Measurements from ENCODE around the gene RAB12. TPM values are rescaled to one million over a fixed set of nuclear protein-coding genes. Genes with fewer than 3 reads are reported as not detected.

The RAB12 gene
- total RNA-seq, 4 donors from 2014 or later: 32.4 to 74.7 (median 41.3) TPM

DNA sequence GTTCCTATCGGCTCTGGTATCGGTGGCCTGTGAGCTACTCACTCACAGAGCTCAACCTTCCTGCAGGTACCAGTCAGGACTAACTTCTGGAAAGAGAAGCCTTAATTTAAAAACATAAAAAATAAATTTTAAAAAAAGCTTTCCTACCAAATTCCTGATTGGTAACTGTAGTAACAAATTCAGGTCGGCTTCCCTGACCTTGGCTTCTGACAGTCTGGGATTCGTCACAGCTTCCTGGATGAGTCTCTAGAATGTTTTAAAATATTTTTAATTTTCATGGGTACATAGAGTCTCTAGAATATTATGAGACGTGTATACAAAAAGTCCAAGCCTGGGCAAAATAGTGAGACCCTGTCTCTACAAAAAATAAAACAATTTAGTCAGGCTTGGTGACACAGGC is 51.1 kb downstream of the RAB12 start:
- DNase-seq (ENCODE audit: low spot score) (no peak), ATAC-seq (ENCODE audit: low FRiP score) (no peak)
- TF ChIP-seq, protein P1, sequence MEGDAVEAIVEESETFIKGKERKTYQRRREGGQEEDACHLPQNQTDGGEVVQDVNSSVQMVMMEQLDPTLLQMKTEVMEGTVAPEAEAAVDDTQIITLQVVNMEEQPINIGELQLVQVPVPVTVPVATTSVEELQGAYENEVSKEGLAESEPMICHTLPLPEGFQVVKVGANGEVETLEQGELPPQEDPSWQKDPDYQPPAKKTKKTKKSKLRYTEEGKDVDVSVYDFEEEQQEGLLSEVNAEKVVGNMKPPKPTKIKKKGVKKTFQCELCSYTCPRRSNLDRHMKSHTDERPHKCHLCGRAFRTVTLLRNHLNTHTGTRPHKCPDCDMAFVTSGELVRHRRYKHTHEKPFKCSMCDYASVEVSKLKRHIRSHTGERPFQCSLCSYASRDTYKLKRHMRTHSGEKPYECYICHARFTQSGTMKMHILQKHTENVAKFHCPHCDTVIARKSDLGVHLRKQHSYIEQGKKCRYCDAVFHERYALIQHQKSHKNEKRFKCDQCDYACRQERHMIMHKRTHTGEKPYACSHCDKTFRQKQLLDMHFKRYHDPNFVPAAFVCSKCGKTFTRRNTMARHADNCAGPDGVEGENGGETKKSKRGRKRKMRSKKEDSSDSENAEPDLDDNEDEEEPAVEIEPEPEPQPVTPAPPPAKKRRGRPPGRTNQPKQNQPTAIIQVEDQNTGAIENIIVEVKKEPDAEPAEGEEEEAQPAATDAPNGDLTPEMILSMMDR (IDR thresholded peaks at IDR 0.05): no peak

DNA sequence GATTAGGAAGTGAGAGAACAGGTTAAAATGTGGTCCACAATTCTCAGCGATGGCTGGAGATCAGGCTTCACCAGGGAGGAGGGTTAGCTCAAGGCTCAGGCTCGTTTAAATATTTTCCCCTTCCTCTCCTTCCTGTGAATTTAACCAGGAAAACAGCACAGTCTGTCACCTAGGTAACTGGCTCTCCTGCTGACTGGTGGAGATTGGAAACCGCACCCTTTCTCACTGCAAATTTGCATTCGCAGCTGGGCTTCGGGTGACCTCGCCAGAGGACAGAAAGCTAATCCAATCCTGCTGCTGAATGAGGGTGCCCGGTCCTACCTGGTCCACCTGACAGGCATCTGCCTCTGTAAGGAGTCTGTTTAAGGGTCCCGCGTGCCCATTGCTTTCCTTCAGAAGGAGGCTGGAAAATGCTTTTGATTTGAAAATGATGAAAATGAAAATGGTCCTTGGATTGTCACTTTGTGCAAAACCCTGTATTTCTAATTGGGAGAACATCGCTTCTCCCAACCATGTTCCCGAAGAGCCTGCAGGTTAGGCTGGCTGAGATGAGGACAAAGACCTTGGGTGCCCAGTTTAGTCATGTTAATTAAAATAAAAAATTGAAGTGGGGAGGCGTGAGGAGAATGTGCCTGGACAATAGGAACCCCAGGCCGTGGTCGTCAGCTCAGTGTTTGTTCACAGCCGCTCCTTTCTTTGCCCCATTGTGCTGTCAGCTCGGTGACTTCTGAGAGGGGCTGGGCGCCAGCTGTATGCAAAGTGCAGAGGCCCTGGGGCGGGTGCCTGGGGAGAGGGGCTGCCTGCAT is 52.7 kb downstream of the RAB12 start:
- DNase-seq (ENCODE audit: low spot score) (no peak), ATAC-seq (ENCODE audit: low FRiP score) (no peak)

DNA sequence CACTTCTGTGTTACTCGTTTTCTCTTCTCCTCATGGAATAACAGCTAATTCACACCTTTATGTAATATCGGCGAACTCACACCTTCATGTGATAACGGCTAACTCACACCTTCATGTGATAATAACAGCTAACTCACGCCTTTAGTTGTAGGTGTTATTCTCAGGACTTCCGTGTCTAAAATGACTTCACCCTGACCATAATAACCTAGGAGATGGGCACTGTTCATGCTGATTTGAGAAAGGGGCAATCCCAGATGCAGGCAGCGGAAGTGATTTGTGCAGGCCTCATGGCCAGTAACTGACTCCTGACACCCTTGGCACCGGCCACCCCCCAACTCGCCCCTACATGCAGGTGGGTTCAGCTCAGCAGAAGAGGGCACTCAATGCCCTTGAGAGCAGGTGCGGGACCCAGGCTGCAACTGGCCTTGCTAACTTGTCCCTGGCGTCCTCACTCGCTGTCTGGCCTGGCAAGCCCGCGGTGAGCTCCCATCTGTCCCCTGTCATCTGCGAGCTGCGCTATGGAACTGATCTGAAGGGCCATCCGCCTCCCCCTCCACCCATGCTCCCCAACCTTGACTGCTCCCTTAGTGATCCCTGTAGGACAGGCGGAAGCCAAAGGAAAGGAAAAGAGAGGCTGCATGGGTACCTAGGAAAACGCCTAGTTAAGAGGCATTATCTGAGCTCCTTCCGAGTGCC is 53.5 kb downstream of the RAB12 start:
- ATAC-seq (ENCODE audit: low FRiP score) (no peak), DNase-seq (ENCODE audit: low spot score) (no peak)
- TF ChIP-seq, protein P1 (IDR thresholded peaks at IDR 0.05): no peak

More for the DNA sequence above, 52.7 kb downstream of the RAB12 start:
- TF ChIP-seq, protein P1 (IDR thresholded peaks at IDR 0.05): no peak

DNA sequence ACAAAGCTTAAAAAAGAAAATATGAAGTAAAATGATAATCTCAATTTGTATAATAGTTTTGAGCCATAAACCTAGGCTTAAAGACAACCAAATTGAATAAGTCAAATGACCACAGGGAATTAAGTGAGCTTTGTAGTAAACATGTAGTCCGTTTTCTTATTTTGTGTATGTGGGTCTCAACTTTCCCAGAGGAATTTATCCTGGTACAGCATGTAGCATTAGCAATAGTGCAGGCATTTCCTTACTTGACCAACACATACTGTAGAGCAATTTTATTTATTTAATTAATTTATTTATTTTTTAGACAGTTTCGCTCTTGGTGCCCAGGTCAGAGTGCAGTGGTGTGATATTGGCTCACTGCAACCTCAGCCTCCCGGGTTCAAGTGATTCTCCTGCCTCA is 58.6 kb downstream of the RAB12 start:
- no peak for ATAC-seq (ENCODE audit: low FRiP score)
- TF ChIP-seq, protein P1 (IDR thresholded peaks at IDR 0.05): no peak
- no peak for DNase-seq (ENCODE audit: low spot score)

DNA sequence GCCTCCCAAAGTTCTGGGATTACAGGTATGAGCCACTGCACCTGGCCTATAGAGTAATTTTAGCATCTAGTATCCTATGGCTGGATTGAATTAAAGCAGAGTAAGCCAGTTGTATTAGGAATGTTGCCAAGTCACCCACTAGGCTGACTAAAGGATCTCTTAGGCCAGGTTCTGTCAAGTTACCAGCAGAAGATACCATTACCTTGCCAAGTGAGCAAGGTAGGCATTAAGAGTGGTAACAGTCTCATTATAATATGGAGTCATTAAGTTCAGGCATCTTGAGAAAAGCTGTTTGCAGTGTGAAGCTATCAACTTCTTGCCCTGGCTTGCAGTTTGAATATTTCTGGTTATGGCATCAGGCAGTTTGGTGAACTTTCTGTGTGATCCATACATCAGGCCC is 59.1 kb downstream of the RAB12 start:
- TF ChIP-seq, protein P1 (IDR thresholded peaks at IDR 0.05): no peak
- DNase-seq (ENCODE audit: low spot score) (no peak), ATAC-seq (ENCODE audit: low FRiP score) (no peak)

DNA sequence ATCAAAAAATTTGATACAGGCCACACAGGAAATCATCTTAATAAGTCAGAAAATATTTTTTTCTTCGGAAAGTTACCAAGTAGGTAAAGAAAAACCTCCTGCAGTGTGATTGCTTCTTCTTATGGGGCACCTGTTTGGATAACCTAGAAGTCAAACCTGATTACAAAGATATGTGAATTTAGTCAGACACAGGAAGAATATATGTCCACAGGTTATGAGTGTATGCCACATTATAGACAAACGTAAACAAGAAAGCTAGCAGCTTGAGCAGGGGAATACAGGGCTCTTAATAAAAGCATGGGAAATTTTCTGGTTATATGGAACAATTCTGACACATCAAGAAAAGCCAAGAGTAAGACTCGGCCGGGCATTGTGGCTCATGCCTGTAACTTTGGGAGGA is 60.3 kb downstream of the RAB12 start:
- TF ChIP-seq, protein P1 (IDR thresholded peaks at IDR 0.05): no peak
- ATAC-seq (ENCODE audit: low FRiP score) (no peak), DNase-seq (ENCODE audit: low spot score) (no peak)
